HG03457 (cell line): ENCODE measurements around the gene PAK4.
"Not testable (repeated sequence)": the region's sequence is repeated elsewhere in the genome, so short reads cannot be mapped to it uniquely, and the experiment has no call there.

Experiments
- ATAC-seq: cut with Tn5 transposase; IDR thresholded peaks from one replicate; pipeline ENCODE4 v1.9.1; 2021; ENCODE audit warnings: moderate number of reproducible peaks; ENCODE audit not compliant: unreplicated experiment

PAK4 gene

GRCh38 chr19:39200066-39200802 lies 74.6 kb downstream of the PAK4 start:
- no peak for ATAC-seq

- no peak for ATAC-seq
Observed at GRCh38 chr19:39200803-39201115, 75.2 kb downstream of the PAK4 start.

- no peak for ATAC-seq
Observed at GRCh38 chr19:39202998-39203355, 77.4 kb downstream of the PAK4 start.

- ATAC-seq: no peak
Observed at GRCh38 chr19:39203372-39204341, 78.1 kb downstream of the PAK4 start, which contains the start of gene SYCN. TSS of gene SYCN (minus strand) at chr19:39204263. CDS start at chr19:39204254, 9 bp downstream.

GRCh38 chr19:39205449-39205764 lies 79.8 kb downstream of the PAK4 start:
- no peak for ATAC-seq

GRCh38 chr19:39206122-39206521 lies 80.5 kb downstream of the PAK4 start:
- no peak for ATAC-seq

- no peak for ATAC-seq
Observed at GRCh38 chr19:39207293-39207836, 81.8 kb downstream of the PAK4 start.

- no peak for ATAC-seq
Observed at GRCh38 chr19:39208175-39208795, 82.7 kb downstream of the PAK4 start.

- ATAC-seq: no peak
Observed at GRCh38 chr19:39209196-39209595, 83.6 kb downstream of the PAK4 start.

GRCh38 chr19:39211731-39212374 lies 86.3 kb downstream of the PAK4 start:
- no peak for ATAC-seq

- ATAC-seq: no peak
Observed at GRCh38 chr19:39212375-39212742, 86.8 kb downstream of the PAK4 start.

GRCh38 chr19:39215323-39215722 lies 89.7 kb downstream of the PAK4 start:
- ATAC-seq: not testable (repeated sequence)

- no peak for ATAC-seq
Observed at GRCh38 chr19:39217094-39217493, 91.5 kb downstream of the PAK4 start.

- no peak for ATAC-seq
Observed at GRCh38 chr19:39218230-39219007, 92.8 kb downstream of the PAK4 start.

GRCh38 chr19:39219108-39219507 lies 93.5 kb downstream of the PAK4 start:
- not testable (repeated sequence) for ATAC-seq

- ATAC-seq: no peak
Observed at GRCh38 chr19:39223703-39224279, 98.2 kb downstream of the PAK4 start.

GRCh38 chr19:39224910-39225309 lies 99.3 kb downstream of the PAK4 start:
- no peak for ATAC-seq
